ENCODE measurements around the gene CFAP58. TPM values are rescaled to one million over a fixed set of nuclear protein-coding genes. Genes with fewer than 3 reads are reported as not detected.

Gene CFAP58
- total RNA-seq, 3 donors from 2014 or later = 0.14 to 0.44 (median 0.17) TPM

DNA sequence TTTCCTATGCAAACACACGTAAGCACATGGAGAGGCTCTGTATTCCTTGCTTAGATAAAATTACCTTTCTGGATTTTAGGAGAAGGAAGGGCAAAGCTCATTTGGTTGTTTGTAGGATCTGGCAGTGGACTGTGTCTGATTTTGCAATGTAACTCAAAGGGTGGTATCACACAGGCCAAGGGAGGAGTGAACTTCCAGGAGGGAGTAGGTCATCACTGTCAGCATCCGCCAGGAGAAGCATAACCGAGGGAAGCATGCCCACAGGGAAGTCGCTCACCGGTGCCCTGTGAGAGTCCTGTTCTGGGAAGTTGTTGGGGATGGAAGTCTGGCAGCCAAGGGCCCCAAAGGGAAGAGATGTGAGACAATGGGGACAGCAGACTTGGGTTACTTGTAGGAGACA is 74.4 kb downstream of the CFAP58 start:
- Histone ChIP-seq H3K4me1 (ENCODE audit: low read depth) (no peaks in the 10 kb centered on the region), H3K36me3 (ENCODE audit: low read depth) (no peaks in the 10 kb centered on the region), H3K4me3 (no peak overlapping the region), H3K9me3 (no peaks in the 10 kb centered on the region)
- ATAC-seq = no peak
- intact Hi-C loops (cut with DNase I, micrococcal nuclease) = no loop called here
- TF ChIP-seq CTCF (IDR thresholded peaks at IDR 0.05) = no peak
- no peak for DNase-seq

- Histone ChIP-seq H3K9me3 (no peaks in the 10 kb centered on the region), H3K4me3 (no peak overlapping the region), H3K36me3 (ENCODE audit: low read depth) (no peaks in the 10 kb centered on the region), H3K4me1 (ENCODE audit: low read depth) (no peaks in the 10 kb centered on the region)
- intact Hi-C loops (cut with DNase I, micrococcal nuclease) = no loop called here
- DNase-seq = no peak
- ATAC-seq = no peak
- no peak for TF ChIP-seq CTCF (IDR thresholded peaks at IDR 0.05)
Observed at GRCh38 chr10:104429846-104430245, 76.2 kb downstream of the CFAP58 start.

- DNase-seq (no peak), ATAC-seq (no peak)
- H3K4me3 ChIP-seq = no peak overlapping the region
- H3K4me1 ChIP-seq (ENCODE audit: low read depth) = no peaks in the 10 kb centered on the region
- H3K9me3 ChIP-seq = no peaks in the 10 kb centered on the region
- TF ChIP-seq CTCF (IDR thresholded peaks at IDR 0.05) = no peak
- H3K36me3 ChIP-seq (ENCODE audit: low read depth) = no peaks in the 10 kb centered on the region
- intact Hi-C loops (cut with DNase I, micrococcal nuclease) = no loop called here
Observed at GRCh38 chr10:104430360-104430759, 76.7 kb downstream of the CFAP58 start.

- no peak for ATAC-seq
- no peaks in the 10 kb centered on the region for H3K36me3 ChIP-seq (ENCODE audit: low read depth)
- intact Hi-C loops (cut with DNase I, micrococcal nuclease) = no loop called here
- no peaks in the 10 kb centered on the region for H3K9me3 ChIP-seq
- TF ChIP-seq CTCF (IDR thresholded peaks at IDR 0.05) = no peak
- H3K4me3 ChIP-seq = no peak overlapping the region
- no peaks in the 10 kb centered on the region for H3K4me1 ChIP-seq (ENCODE audit: low read depth)
- DNase-seq = no peak
Observed at GRCh38 chr10:104433669-104434068, 80.0 kb downstream of the CFAP58 start.

DNA sequence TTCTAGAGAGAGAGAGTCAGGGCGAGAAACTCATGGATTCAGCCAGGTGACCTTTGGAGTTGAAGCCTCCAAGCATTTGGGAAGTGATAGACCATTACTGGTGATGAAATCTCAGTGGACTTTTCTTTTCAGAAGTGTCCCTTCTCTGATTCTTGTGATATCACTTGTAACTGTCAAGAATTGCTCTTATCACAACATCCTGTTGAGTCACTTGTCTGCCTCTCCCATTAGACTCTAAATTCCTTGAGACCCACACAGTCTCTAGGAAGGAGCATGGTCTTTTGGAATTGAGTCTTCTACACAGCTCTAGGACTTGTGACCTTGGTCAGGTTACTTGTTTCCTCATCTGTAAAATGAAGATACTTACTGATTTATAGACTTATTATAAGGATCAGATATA is 81.0 kb downstream of the CFAP58 start:
- intact Hi-C loops (cut with DNase I, micrococcal nuclease) = no loop called here
- no peaks in the 10 kb centered on the region for H3K36me3 ChIP-seq (ENCODE audit: low read depth)
- H3K4me3 ChIP-seq = no peak overlapping the region
- ATAC-seq (no peak), DNase-seq (no peak)
- H3K9me3 ChIP-seq = no peaks in the 10 kb centered on the region
- TF ChIP-seq CTCF (IDR thresholded peaks at IDR 0.05) = no peak
- no peaks in the 10 kb centered on the region for H3K4me1 ChIP-seq (ENCODE audit: low read depth)

DNA sequence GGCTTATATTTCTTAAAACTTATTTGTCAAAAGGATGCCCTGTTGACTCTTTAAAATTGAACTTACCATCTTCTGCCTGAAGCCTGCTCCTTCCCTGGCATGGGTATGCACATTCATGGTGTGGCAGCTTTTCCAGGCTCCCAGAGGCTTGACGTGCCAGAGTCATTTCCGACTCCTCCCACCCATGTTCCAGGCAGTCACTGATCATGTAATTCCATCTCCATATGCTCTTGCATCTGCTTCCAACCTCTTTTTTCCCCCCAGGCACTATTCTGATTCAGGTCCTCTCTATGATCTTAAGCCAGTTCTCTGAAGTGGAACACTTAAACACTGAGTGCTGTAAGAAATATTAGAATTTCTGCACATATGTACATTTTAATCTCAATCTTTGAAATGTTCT is 82.2 kb downstream of the CFAP58 start:
- no peak for ATAC-seq
- no peaks in the 10 kb centered on the region for H3K36me3 ChIP-seq (ENCODE audit: low read depth)
- intact Hi-C loops (cut with DNase I, micrococcal nuclease) = no loop called here
- no peak for TF ChIP-seq CTCF (IDR thresholded peaks at IDR 0.05)
- no peak overlapping the region for H3K4me3 ChIP-seq
- H3K9me3 ChIP-seq = no peaks in the 10 kb centered on the region
- no peaks in the 10 kb centered on the region for H3K4me1 ChIP-seq (ENCODE audit: low read depth)
- DNase-seq = no peak
